ENCODE measurements around the gene PRRT2. TPM values are rescaled to one million over a fixed set of nuclear protein-coding genes. Genes with fewer than 3 reads are reported as not detected.
"Not testable (repeated sequence)": the region's sequence is repeated elsewhere in the genome, so short reads cannot be mapped to it uniquely, and the experiment has no call there.

The PRRT2 gene
- total RNA-seq, 1 experiment from 2014 or later, result 20.5 TPM

DNA sequence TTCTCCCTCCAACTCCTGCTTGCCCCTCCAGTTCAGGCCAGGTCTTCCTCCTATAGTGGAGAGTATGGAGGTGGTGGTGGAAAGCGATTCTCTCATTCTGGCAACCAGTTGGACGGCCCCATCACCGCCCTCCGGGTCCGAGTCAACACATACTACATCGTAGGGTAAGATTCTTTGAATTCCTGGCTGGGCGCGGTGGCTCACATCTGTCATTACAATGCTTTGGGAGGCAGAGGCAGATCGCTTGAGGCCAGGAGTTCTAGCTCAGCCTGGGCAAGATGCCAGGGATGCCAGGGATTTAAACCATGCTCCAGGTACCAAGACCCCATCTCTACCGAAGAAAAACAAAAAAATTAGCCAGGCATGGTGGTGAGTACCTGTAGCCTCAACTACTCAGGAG lies 32.5 kb upstream of the PRRT2 start (continued):
- TF ChIP-seq, protein P1, sequence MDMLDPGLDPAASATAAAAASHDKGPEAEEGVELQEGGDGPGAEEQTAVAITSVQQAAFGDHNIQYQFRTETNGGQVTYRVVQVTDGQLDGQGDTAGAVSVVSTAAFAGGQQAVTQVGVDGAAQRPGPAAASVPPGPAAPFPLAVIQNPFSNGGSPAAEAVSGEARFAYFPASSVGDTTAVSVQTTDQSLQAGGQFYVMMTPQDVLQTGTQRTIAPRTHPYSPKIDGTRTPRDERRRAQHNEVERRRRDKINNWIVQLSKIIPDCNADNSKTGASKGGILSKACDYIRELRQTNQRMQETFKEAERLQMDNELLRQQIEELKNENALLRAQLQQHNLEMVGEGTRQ (CRISPR knock-in tag; IDR thresholded peaks at IDR 0.05), result no peak
- TF ChIP-seq, protein P2, sequence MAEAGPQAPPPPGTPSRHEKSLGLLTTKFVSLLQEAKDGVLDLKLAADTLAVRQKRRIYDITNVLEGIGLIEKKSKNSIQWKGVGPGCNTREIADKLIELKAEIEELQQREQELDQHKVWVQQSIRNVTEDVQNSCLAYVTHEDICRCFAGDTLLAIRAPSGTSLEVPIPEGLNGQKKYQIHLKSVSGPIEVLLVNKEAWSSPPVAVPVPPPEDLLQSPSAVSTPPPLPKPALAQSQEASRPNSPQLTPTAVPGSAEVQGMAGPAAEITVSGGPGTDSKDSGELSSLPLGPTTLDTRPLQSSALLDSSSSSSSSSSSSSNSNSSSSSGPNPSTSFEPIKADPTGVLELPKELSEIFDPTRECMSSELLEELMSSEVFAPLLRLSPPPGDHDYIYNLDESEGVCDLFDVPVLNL (CRISPR knock-in tag; IDR thresholded peaks at IDR 0.05; ENCODE audit: borderline replicate concordance, low read depth), result no peak
- TF ChIP-seq ZNF423 (CRISPR knock-in tag; IDR thresholded peaks at IDR 0.05) (no peak), ZNF121 (CRISPR knock-in tag; IDR thresholded peaks at IDR 0.05) (no peak), SMAD4 (CRISPR knock-in tag; IDR thresholded peaks at IDR 0.05) (no peak), GABPB1 (CRISPR knock-in tag; IDR thresholded peaks at IDR 0.05) (no peak), MXD4 (CRISPR knock-in tag; IDR thresholded peaks at IDR 0.05; ENCODE audit: borderline replicate concordance) (no peak), TCF7 (CRISPR knock-in tag; IDR thresholded peaks at IDR 0.05; ENCODE audit: low read depth) (no peak), ZNF317 (CRISPR knock-in tag; IDR thresholded peaks at IDR 0.05; ENCODE audit: borderline replicate concordance, low read depth) (no peak)

GRCh38 chr16:29783094-29783953 lies 28.7 kb upstream of the PRRT2 start:
- H3K36me3 Mint-ChIP-seq; H3K9me3 Mint-ChIP-seq; H3K4me3 Mint-ChIP-seq; ATAC-seq; DNase-seq (ENCODE audit: low spot score); H3K27ac Mint-ChIP-seq; POLR2A ChIA-PET: not testable (repeated sequence)
- peaks cover 25% of the 10 kb centered on the region for H3K4me1 Mint-ChIP-seq
- CTCF ChIA-PET, result interaction anchor here (1.8 to 2.6 kb wide), 2 partner anchors 16 to 35 kb away, joined by 9 to 11 read pairs; no protein-coding TSS in a partner anchor
- H3K27me3 Mint-ChIP-seq (ENCODE audit: low read depth), result peaks cover 70% of the 10 kb centered on the region

DNA sequence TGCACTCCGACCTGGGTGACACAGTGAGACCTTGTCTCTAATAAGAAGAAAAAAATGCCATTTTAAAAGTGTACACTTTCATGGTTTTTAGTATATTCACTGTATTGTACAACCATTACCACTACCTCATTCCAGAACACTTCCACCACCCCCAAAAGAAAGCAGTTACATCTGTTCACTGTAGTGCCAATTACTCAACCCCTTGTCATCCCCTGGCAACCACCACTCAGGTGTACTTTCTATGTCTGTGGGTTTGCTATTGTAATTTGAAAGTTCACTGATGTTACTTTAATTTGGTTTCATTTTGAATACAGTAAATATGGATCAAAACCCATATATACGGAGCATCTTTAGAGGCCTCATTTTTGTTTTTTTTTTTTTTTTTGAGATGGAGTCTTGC lies 27.8 kb upstream of the PRRT2 start:
- TF ChIP-seq, protein P2 (CRISPR knock-in tag; IDR thresholded peaks at IDR 0.05; ENCODE audit: borderline replicate concordance, low read depth), result no peak
- no peak for TF ChIP-seq ESRRA (CRISPR knock-in tag; IDR thresholded peaks at IDR 0.05; ENCODE audit: borderline replicate concordance)
- TF ChIP-seq ATF2 (CRISPR knock-in tag; IDR thresholded peaks at IDR 0.05; ENCODE audit: borderline replicate concordance, low read depth), result no peak
- TF ChIP-seq, protein P3, sequence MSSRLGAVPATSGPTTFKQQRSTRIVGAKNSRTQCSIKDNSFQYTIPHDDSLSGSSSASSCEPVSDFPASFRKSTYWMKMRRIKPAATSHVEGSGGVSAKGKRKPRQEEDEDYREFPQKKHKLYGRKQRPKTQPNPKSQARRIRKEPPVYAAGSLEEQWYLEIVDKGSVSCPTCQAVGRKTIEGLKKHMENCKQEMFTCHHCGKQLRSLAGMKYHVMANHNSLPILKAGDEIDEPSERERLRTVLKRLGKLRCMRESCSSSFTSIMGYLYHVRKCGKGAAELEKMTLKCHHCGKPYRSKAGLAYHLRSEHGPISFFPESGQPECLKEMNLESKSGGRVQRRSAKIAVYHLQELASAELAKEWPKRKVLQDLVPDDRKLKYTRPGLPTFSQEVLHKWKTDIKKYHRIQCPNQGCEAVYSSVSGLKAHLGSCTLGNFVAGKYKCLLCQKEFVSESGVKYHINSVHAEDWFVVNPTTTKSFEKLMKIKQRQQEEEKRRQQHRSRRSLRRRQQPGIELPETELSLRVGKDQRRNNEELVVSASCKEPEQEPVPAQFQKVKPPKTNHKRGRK (CRISPR knock-in tag; IDR thresholded peaks at IDR 0.05; ENCODE audit: borderline replicate concordance), result no peak
- TF ChIP-seq, protein P4, sequence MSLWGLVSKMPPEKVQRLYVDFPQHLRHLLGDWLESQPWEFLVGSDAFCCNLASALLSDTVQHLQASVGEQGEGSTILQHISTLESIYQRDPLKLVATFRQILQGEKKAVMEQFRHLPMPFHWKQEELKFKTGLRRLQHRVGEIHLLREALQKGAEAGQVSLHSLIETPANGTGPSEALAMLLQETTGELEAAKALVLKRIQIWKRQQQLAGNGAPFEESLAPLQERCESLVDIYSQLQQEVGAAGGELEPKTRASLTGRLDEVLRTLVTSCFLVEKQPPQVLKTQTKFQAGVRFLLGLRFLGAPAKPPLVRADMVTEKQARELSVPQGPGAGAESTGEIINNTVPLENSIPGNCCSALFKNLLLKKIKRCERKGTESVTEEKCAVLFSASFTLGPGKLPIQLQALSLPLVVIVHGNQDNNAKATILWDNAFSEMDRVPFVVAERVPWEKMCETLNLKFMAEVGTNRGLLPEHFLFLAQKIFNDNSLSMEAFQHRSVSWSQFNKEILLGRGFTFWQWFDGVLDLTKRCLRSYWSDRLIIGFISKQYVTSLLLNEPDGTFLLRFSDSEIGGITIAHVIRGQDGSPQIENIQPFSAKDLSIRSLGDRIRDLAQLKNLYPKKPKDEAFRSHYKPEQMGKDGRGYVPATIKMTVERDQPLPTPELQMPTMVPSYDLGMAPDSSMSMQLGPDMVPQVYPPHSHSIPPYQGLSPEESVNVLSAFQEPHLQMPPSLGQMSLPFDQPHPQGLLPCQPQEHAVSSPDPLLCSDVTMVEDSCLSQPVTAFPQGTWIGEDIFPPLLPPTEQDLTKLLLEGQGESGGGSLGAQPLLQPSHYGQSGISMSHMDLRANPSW (CRISPR knock-in tag; conservative IDR thresholded peaks at IDR 0.05; ENCODE audit: low read depth), result no peak
- no peak for TF ChIP-seq ZNF396 (CRISPR knock-in tag; IDR thresholded peaks at IDR 0.05; ENCODE audit: borderline replicate concordance)
- no peak for TF ChIP-seq ZNF232 (CRISPR knock-in tag; IDR thresholded peaks at IDR 0.05)
- TF ChIP-seq CBFB (CRISPR knock-in tag; IDR thresholded peaks at IDR 0.05; ENCODE audit: low read depth), result no peak
- 0 out of 2 replicates have a peak, but pooled peaks cover 3% of the 10 kb centered on the region for H3K9me3 Mint-ChIP-seq
- no peak for ATAC-seq
- DNase-seq (ENCODE audit: low spot score), result no peak
- no peak overlapping the region for H3K27ac Mint-ChIP-seq
- H3K4me1 Mint-ChIP-seq, result peaks cover 25% of the 10 kb centered on the region
- H3K36me3 Mint-ChIP-seq, result no peaks in the 10 kb centered on the region
- H3K4me3 Mint-ChIP-seq, result no peak overlapping the region
- POLR2A ChIA-PET, result interaction anchor here (0.7 kb wide), 1 partner anchor 69 kb away, joined by 3 read pairs; no protein-coding TSS in a partner anchor
- CTCF ChIA-PET, result interaction anchor here (0.6 to 2.6 kb wide), 37 partner anchors 9 to 308 kb away, joined by 3 to 30 read pairs (median 5); partner anchors contain the start of genes ALDOA, KCTD13, PAGR1 and PRRT2
- H3K27me3 Mint-ChIP-seq (ENCODE audit: low read depth), result peaks cover 62% of the 10 kb centered on the region
